Neural progenitor cell (in vitro differentiated cells): ENCODE data around the gene OR51E1. TPM values are rescaled to one million over a fixed set of nuclear protein-coding genes. Genes with fewer than 3 reads are reported as not detected.

Experiments used
- DNase-seq: peaks from one replicate; pipeline ENCODE4 v3.0.0-alpha.2; 2016; ENCODE audit warnings: low spot score
- H2AFZ ChIP-seq: fragments of 200-600 bp; sonication (generic); replicated peaks from 2 replicates; pipeline ENCODE4 v1.6.1; 2016; ENCODE audit warnings: antibody characterized with exemption
- H3F3A ChIP-seq: fragments of 200-600 bp; sonication (generic); 2 replicates; pipeline ENCODE4 v1.6.1; 2016; ENCODE audit warnings: antibody characterized with exemption, low read depth
- H3K27ac ChIP-seq: fragments of 200-600 bp; sonication (generic); 2 replicates; pipeline ENCODE4 v1.5.1; 2016; ENCODE audit warnings: mild to moderate bottlenecking
- H3K27me3 ChIP-seq: fragments of 200-600 bp; sonication (generic); 2 replicates; pipeline ENCODE4 v1.6.1; 2016; ENCODE audit warnings: mild to moderate bottlenecking, moderate library complexity
- H3K36me3 ChIP-seq: fragments of 200-600 bp; sonication (generic); 2 replicates; pipeline ENCODE4 v1.5.1; 2016
- H3K4me1 ChIP-seq: fragments of 200-600 bp; sonication (generic); 2 replicates; pipeline ENCODE4 v1.6.1; 2016; ENCODE audit warnings: mixed run types
- H3K4me2 ChIP-seq: fragments of 200-600 bp; sonication (generic); 2 replicates; pipeline ENCODE4 v1.6.1; 2016
- H3K4me3 ChIP-seq: fragments of 200-600 bp; sonication (generic); 2 replicates; pipeline ENCODE4 v1.5.1; 2016
- H3K79me2 ChIP-seq: fragments of 200-600 bp; sonication (generic); 2 replicates; pipeline ENCODE4 v1.6.1; 2016; ENCODE audit warnings: low read depth
- H3K9ac ChIP-seq: fragments of 200-600 bp; sonication (generic); 2 replicates; pipeline ENCODE4 v1.6.1; 2016
- H3K9me3 ChIP-seq: fragments of 200-600 bp; sonication (generic); 2 replicates; pipeline ENCODE4 v1.5.1; 2016; ENCODE audit warnings: low read depth
- H4K20me1 ChIP-seq: fragments of 200-600 bp; sonication (generic); 2 replicates; pipeline ENCODE4 v1.6.1; 2016; ENCODE audit warnings: low read depth
- H3K27ac Mint-ChIP-seq: 3 replicates; pipeline ENCODE4 v1.8.0; 2021; ENCODE audit warnings: mixed read lengths
- H3K27me3 Mint-ChIP-seq: 2 replicates; pipeline ENCODE4 v1.8.0; 2022; ENCODE audit warnings: low read depth, mild to moderate bottlenecking, inconsistent platforms, moderate library complexity, mixed read lengths; ENCODE audit not compliant: insufficient read depth
- H3K36me3 Mint-ChIP-seq: 3 replicates; pipeline ENCODE4 v1.8.0; 2021; ENCODE audit warnings: mixed read lengths
- H3K4me1 Mint-ChIP-seq: 3 replicates; pipeline ENCODE4 v1.8.0; 2021; ENCODE audit warnings: mixed read lengths
- H3K4me3 Mint-ChIP-seq: 3 replicates; pipeline ENCODE4 v1.8.0; 2021; ENCODE audit warnings: mild to moderate bottlenecking, moderate library complexity, mixed read lengths
- H3K9me3 Mint-ChIP-seq: 3 replicates; pipeline ENCODE4 v1.8.0; 2020; ENCODE audit warnings: mixed read lengths
- CTCF ChIP-seq: fragments of 200-600 bp; sonication (generic); IDR thresholded peaks from 2 replicates; pipeline ENCODE4 v1.5.1; 2017; ENCODE audit warnings: antibody characterized with exemption, mild to moderate bottlenecking
- EZH2 ChIP-seq: fragments of 200-600 bp; sonication (generic); IDR thresholded peaks from 2 replicates; pipeline ENCODE4 v1.6.1; 2017; ENCODE audit warnings: antibody characterized with exemption, mild to moderate bottlenecking, moderate library complexity
- EZH2phosphoT487 ChIP-seq: fragments of 200-600 bp; sonication (generic); IDR thresholded peaks from 2 replicates; pipeline ENCODE4 v1.6.1; 2017; ENCODE audit warnings: antibody characterized with exemption
- total RNA-seq: library from RNA; depleted of rRNA; stranded (reverse); fragments of >200 nt; gene quantifications from 2 replicates; pipeline ENCODE4 v1.2.3, GENCODE V29; 2015; ENCODE audit warnings: low replicate concordance

The OR51E1 gene
- total RNA-seq, 1 donor from 2014 or later = not detected

GRCh38 chr11:4607096-4607495, 36.7 kb upstream of the OR51E1 start:
- H3K4me1 ChIP-seq = peaks cover 4% of the 10 kb centered on the region
- H4K20me1 ChIP-seq = no peaks in the 10 kb centered on the region
- no peaks in the 10 kb centered on the region for H3K79me2 ChIP-seq
- no peak for TF ChIP-seq CTCF
- no peak for TF ChIP-seq EZH2
- no peak for TF ChIP-seq EZH2phosphoT487
- H3K9ac ChIP-seq = no peak overlapping the region
- H3K9me3 ChIP-seq = no peaks in the 10 kb centered on the region
- no peak for DNase-seq
- no peaks in the 10 kb centered on the region for H3K9me3 Mint-ChIP-seq
- no peaks in the 10 kb centered on the region for H3K36me3 ChIP-seq
- H3K27me3 ChIP-seq = no peaks in the 10 kb centered on the region
- H3K27me3 Mint-ChIP-seq = no peaks in the 10 kb centered on the region
- peak overlapping the region; percentile 13 for H3K27ac Mint-ChIP-seq
- peak overlapping the region; percentile 93 for H3K4me3 Mint-ChIP-seq
- peak overlapping the region; percentile 64 for H3K4me3 ChIP-seq
- peaks cover 12% of the 10 kb centered on the region for H3K4me1 Mint-ChIP-seq
- H2AFZ ChIP-seq = peak overlapping the region; percentile 78
- H3K27ac ChIP-seq = no peak overlapping the region
- peaks cover 13% of the 10 kb centered on the region for H3F3A ChIP-seq
- peak overlapping the region; percentile 82 for H3K4me2 ChIP-seq
- peaks cover 5% of the 10 kb centered on the region for H3K36me3 Mint-ChIP-seq

- TF ChIP-seq CTCF = peak; percentile 18
- TF ChIP-seq EZH2phosphoT487 = no peak
- no peaks in the 10 kb centered on the region for H3K27me3 Mint-ChIP-seq
- peak; percentile 95 for DNase-seq
- Histone ChIP-seq H3K27me3 (no peaks in the 10 kb centered on the region), H3K4me3 (peak within 1 kb of the TSS; percentile 64), H3F3A (peaks cover 13% of the 10 kb centered on the region), H3K4me1 (peaks cover 4% of the 10 kb centered on the region), H3K9me3 (no peaks in the 10 kb centered on the region), H3K9ac (no peak within 1 kb of the TSS), H2AFZ (peak within 1 kb of the TSS; percentile 91), H3K4me2 (peak within 1 kb of the TSS; percentile 82), H3K36me3 (no peaks in the 10 kb centered on the region), H4K20me1 (no peaks in the 10 kb centered on the region), H3K79me2 (no peaks in the 10 kb centered on the region), H3K27ac (peak within 1 kb of the TSS; percentile 83)
- H3K27ac Mint-ChIP-seq = peak within 1 kb of the TSS; percentile 93
- H3K4me3 Mint-ChIP-seq = peak within 1 kb of the TSS; percentile 93
- H3K4me1 Mint-ChIP-seq = peaks cover 14% of the 10 kb centered on the region
- no peaks in the 10 kb centered on the region for H3K9me3 Mint-ChIP-seq
- peaks cover 5% of the 10 kb centered on the region for H3K36me3 Mint-ChIP-seq
These were observed 35.8 kb upstream of the OR51E1 start, which contains the start of gene TRIM68 for GRCh38 chr11:4607781-4608666. TRIM68 (minus strand) TSS chr11:4608231; CDS start chr11:4605504, 2,727 bp downstream.

GRCh38 chr11:4610258-4610935, 33.4 kb upstream of the OR51E1 start:
- Histone ChIP-seq H3K4me3 (no peak overlapping the region), H3K4me2 (no peak overlapping the region), H4K20me1 (no peaks in the 10 kb centered on the region), H3K9ac (no peak overlapping the region), H3K9me3 (no peaks in the 10 kb centered on the region), H3K79me2 (no peaks in the 10 kb centered on the region), H2AFZ (no peak overlapping the region), H3K36me3 (no peaks in the 10 kb centered on the region), H3F3A (peaks cover 13% of the 10 kb centered on the region), H3K27ac (no peak overlapping the region), H3K4me1 (peaks cover 4% of the 10 kb centered on the region), H3K27me3 (no peaks in the 10 kb centered on the region)
- Mint-ChIP-seq H3K27me3 (no peaks in the 10 kb centered on the region), H3K36me3 (no peaks in the 10 kb centered on the region), H3K4me1 (peaks cover 14% of the 10 kb centered on the region), H3K9me3 (no peaks in the 10 kb centered on the region), H3K27ac (no peak overlapping the region), H3K4me3 (no peak overlapping the region)
- DNase-seq = no peak
- no peak for TF ChIP-seq CTCF
- no peak for TF ChIP-seq EZH2phosphoT487
- no peak for TF ChIP-seq EZH2
